ENCODE results near the gene GLOD4. TPM values are rescaled to one million over a fixed set of nuclear protein-coding genes. Genes with fewer than 3 reads are reported as not detected.

The GLOD4 gene
- total and polyA plus RNA-seq, 9 donors, result 46.8 to 79.4 (median 69.9) TPM

Other genes starting within 250 kb of the GLOD4 start
- gene VPS53, start 67.4 kb downstream of the GLOD4 start, total RNA-seq, result 9.1 TPM
- 10 to 100 TPM; 15.5 to 23.7 (median 19.1) TPM for gene VPS53, start 67.4 kb downstream of the GLOD4 start, polyA plus RNA-seq (ENCODE audit: insufficient read depth in 1 of 8, insufficient read length in 8 of 8, low replicate concordance in 1 of 8)
- gene TLCD3A, start 49.7 kb downstream of the GLOD4 start, total RNA-seq, result 9.5 TPM
- 10 to 100 TPM; 13.6 to 25.4 (median 15.7) TPM for gene TLCD3A, start 49.7 kb downstream of the GLOD4 start, polyA plus RNA-seq (ENCODE audit: insufficient read depth in 1 of 8, insufficient read length in 8 of 8, low replicate concordance in 1 of 8)
- 9.8 TPM for gene GEMIN4, start 30.0 kb downstream of the GLOD4 start, total RNA-seq
- 10 to 100 TPM; 12.4 to 19.6 (median 14.8) TPM for gene GEMIN4, start 30.0 kb downstream of the GLOD4 start, polyA plus RNA-seq (ENCODE audit: insufficient read depth in 1 of 8, insufficient read length in 8 of 8, low replicate concordance in 1 of 8)
- gene MRM3, start 73 bp upstream of the GLOD4 start, total RNA-seq, result 14.0 TPM
- gene MRM3, start 73 bp upstream of the GLOD4 start, polyA plus RNA-seq (ENCODE audit: insufficient read depth in 1 of 8, insufficient read length in 8 of 8, low replicate concordance in 1 of 8), result 10 to 100 TPM; 12.8 to 16.4 (median 14.3) TPM
- gene NXN, start 197.5 kb upstream of the GLOD4 start, total RNA-seq, result 36.8 TPM
- gene NXN, start 197.5 kb upstream of the GLOD4 start, polyA plus RNA-seq (ENCODE audit: insufficient read depth in 1 of 8, insufficient read length in 8 of 8, low replicate concordance in 1 of 8), result 10 to 100 TPM; 48.7 to 58.9 (median 55.3) TPM
- 17.8 TPM for gene TIMM22, start 214.8 kb upstream of the GLOD4 start, total RNA-seq
- 10 to 100 TPM; 14.9 to 17.6 (median 16.1) TPM for gene TIMM22, start 214.8 kb upstream of the GLOD4 start, polyA plus RNA-seq (ENCODE audit: insufficient read depth in 1 of 8, insufficient read length in 8 of 8, low replicate concordance in 1 of 8)